ENCODE data around the gene SMIM22. TPM values are rescaled to one million over a fixed set of nuclear protein-coding genes. Genes with fewer than 3 reads are reported as not detected.

Gene SMIM22
- total RNA-seq (not detected in 2 replicates), polyA plus RNA-seq (not detected in 2 replicates), polyA minus RNA-seq (not detected in 2 replicates), Bru-seq, nascent RNA (not detected), BruChase-seq, experiment 1, labeled RNA remaining after a 6-hour chase (not detected), BruChase-seq, experiment 2, labeled RNA remaining after a 2-hour chase (not detected)
- polyA plus RNA-seq (2011; cell fraction: cytosol; rRNA removed), result not detected in 2 replicates
- polyA plus RNA-seq (2011; cell fraction: nucleus; rRNA removed), result not detected in 2 replicates
- polyA plus RNA-seq (2012), result not detected in 2 replicates
- polyA minus RNA-seq (2011; cell fraction: cytosol; rRNA and poly(A)+ RNA removed), result not detected
- polyA minus RNA-seq (2011; cell fraction: nucleus; rRNA and poly(A)+ RNA removed), result not detected in 2 replicates
- long read RNA-seq, result 0 reads

GRCh38 chr16:4795181-4795827 is at the start of gene SMIM22:
SMIM22 (plus strand) TSS chr16:4795369; CDS start chr16:4795735, 366 bp downstream.
- TF ChIP-seq FOS (IDR thresholded peaks at IDR 0.05; ENCODE audit: borderline replicate concordance, insufficient read depth, low read length) (no peak), POLR2AphosphoS5 (IDR thresholded peaks at IDR 0.05; ENCODE audit: insufficient read depth, low read depth, low read length) (no peak), POLR2A (IDR thresholded peaks at IDR 0.05; ENCODE audit: low read depth, low read length) (no peak), CTCF (IDR thresholded peaks at IDR 0.05; ENCODE audit: extremely low read depth in 1 of 2, insufficient read depth in 1 of 2, low read depth in 1 of 2, low read length in 2 of 2) (no peak), JUN (IDR thresholded peaks at IDR 0.05; ENCODE audit: borderline replicate concordance, insufficient read depth, insufficient read length, low read depth) (no peak), MAX (IDR thresholded peaks at IDR 0.05; ENCODE audit: insufficient read depth, insufficient read length) (no peak), MYC (IDR thresholded peaks at IDR 0.05; ENCODE audit: low read depth, low read length) (no peak), GATA2 (IDR thresholded peaks at IDR 0.05; ENCODE audit: insufficient read depth, insufficient read length, low read depth, low read length) (no peak)
- CTCF ChIA-PET, result no interaction called here
- dilution Hi-C loops (cut with MboI; ENCODE audit: extremely low pct_ligation_motif_present, low sequenced_read_pairs) (no loop called here), intact Hi-C loops (cut with micrococcal nuclease) (no loop called here)
- no peaks in the 10 kb centered on the region for H3K9me3 ChIP-seq (replicated peaks; ENCODE audit: control insufficient read depth, insufficient read depth, low read length)
- H3K9me1 ChIP-seq (replicated peaks; ENCODE audit: control insufficient read depth, extremely low read depth, insufficient read depth, low read length), result no peaks in the 10 kb centered on the region
- no peak within 1 kb of the TSS for H2AFZ ChIP-seq (ENCODE audit: low read depth, low read length)
- no peaks in the 10 kb centered on the region for H4K20me1 ChIP-seq (replicated peaks; ENCODE audit: control insufficient read depth, extremely low read depth, insufficient read depth, low read length)
- no peak for FAIRE-seq
- no peaks in the 10 kb centered on the region for H3K36me3 ChIP-seq (ENCODE audit: control insufficient read depth in 2 of 2, extremely low read depth in 1 of 2, insufficient read depth in 2 of 2, low read length in 2 of 2)
- no peak for DNase-seq (ENCODE audit: low read depth, low spot score)
- H3K4me3 ChIP-seq (replicated peaks in 1 of 3; ENCODE audit: insufficient read depth in 1 of 3, low read depth in 1 of 3, low read length in 3 of 3), result no peak within 1 kb of the TSS
- POLR2A ChIA-PET, result no interaction called here
- H3K4me1 ChIP-seq (ENCODE audit: control insufficient read depth, extremely low read depth, insufficient read depth, low read length), result no peaks in the 10 kb centered on the region
- no peak within 1 kb of the TSS for H3K4me2 ChIP-seq (ENCODE audit: insufficient read depth, low read length)
- H3K27ac ChIP-seq (ENCODE audit: insufficient read depth, low read depth, low read length), result no peak within 1 kb of the TSS
- H3K27me3 ChIP-seq (ENCODE audit: control insufficient read depth in 2 of 2, insufficient read depth in 2 of 2, low read length in 2 of 2), result no peaks in the 10 kb centered on the region
- H3K79me2 ChIP-seq (ENCODE audit: control insufficient read depth, insufficient read depth, low read length), result no peaks in the 10 kb centered on the region
- H3K9ac ChIP-seq (replicated peaks; ENCODE audit: extremely low read depth, insufficient read depth, low read length), result no peak within 1 kb of the TSS
- BruUV-seq (replicated peaks), result no TSS peak

All from endothelial cell of umbilical vein (primary cell).